Vagina (tissue), 2 donors: Measurements from ENCODE around the gene FAM107B. TPM values are rescaled to one million over a fixed set of nuclear protein-coding genes. Genes with fewer than 3 reads are reported as not detected.

Experiments
- DNase-seq, 2 donors: peaks; one replicate each; pipeline ENCODE4 v3.0.0-alpha.2; 2017; ENCODE audit errors: extremely low spot score in 2 of 2
- H3K27ac ChIP-seq: fragments of 200-600 bp; sonication (generic); one replicate; pipeline ENCODE4 v1.5.1; 2019
- H3K27me3 ChIP-seq: fragments of 200-600 bp; sonication (generic); one replicate; pipeline ENCODE4 v1.5.1; 2019
- H3K36me3 ChIP-seq, 2 donors: fragments of 200-600 bp; sonication (generic); one replicate each; pipeline ENCODE4 v1.5.1; 2017 to 2019
- H3K4me1 ChIP-seq: fragments of 200-600 bp; sonication (generic); one replicate; pipeline ENCODE4 v1.5.1; 2019
- H3K4me3 ChIP-seq, 2 donors: fragments of 200-600 bp; sonication (generic); 1 replicate in 1 of 2; 2 replicates in 1 of 2; pipeline ENCODE4 v1.5.1; 2016 to 2019
- H3K9me3 ChIP-seq: fragments of 200-600 bp; sonication (generic); one replicate; pipeline ENCODE4 v1.5.1; 2019
- POLR2A ChIP-seq, 2 donors: fragments of 450-650 bp; IDR thresholded peaks; one replicate each; pipeline ENCODE4 v1.6.1; 2017; ENCODE audit warnings: antibody characterized with exemption in 2 of 2, mild to moderate bottlenecking in 2 of 2, moderate library complexity in 2 of 2
- POLR2AphosphoS5 ChIP-seq, 2 donors: sonication (generic); formaldehyde crosslinking; IDR thresholded peaks; one replicate each; pipeline ENCODE4 v1.9.0; 2017; ENCODE audit warnings: antibody characterized with exemption in 2 of 2, mild to moderate bottlenecking in 2 of 2, low read depth in 1 of 2; ENCODE audit not compliant: insufficient read depth in 1 of 2
- intact Hi-C: fragments of 100-400 bp; cut with DNase I; formaldehyde crosslinking; loops from one replicate; pipeline ENCODE4 v1.15.1; 2023
- total RNA-seq: library from RNA; depleted of rRNA; stranded (reverse); fragments of >200 nt; gene quantifications from one replicate; pipeline ENCODE4 v1.2.3, GENCODE V29; 2016
- TF ChIP-seq, protein P1 (sequence below), 3 experiments: fragments of 450-650 bp in 2 of 3; fragments of 200-600 bp in 1 of 3; sonication (generic) in 1 of 3; IDR thresholded peaks; one replicate each; pipeline ENCODE4 v1.5.1; 2017 to 2019; ENCODE audit warnings: antibody characterized with exemption in 3 of 3, mild to moderate bottlenecking in 2 of 3, moderate library complexity in 2 of 3

FAM107B gene
- total RNA-seq, 1 donor from 2014 or later: 33.4 TPM

DNA sequence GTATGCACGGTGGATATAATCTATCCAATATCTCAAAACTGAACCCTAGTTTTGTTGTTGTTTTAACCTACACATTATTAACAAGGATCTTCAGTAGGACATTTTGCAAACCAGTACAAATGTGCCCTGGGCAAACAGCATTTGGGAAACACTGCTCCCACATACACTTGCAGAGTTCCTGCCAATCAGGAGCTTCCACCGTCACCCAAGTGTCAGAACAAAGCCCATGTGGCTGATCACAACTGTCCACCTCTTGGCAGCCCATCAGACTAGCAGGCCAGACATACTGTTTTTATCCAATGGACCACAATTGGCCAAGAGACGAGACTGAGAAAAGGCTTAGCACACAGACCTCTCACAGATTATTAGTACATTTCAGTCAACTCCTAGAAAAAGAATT lies 200.4 kb downstream of the FAM107B start:
- intact Hi-C loops: no loop called here

DNA sequence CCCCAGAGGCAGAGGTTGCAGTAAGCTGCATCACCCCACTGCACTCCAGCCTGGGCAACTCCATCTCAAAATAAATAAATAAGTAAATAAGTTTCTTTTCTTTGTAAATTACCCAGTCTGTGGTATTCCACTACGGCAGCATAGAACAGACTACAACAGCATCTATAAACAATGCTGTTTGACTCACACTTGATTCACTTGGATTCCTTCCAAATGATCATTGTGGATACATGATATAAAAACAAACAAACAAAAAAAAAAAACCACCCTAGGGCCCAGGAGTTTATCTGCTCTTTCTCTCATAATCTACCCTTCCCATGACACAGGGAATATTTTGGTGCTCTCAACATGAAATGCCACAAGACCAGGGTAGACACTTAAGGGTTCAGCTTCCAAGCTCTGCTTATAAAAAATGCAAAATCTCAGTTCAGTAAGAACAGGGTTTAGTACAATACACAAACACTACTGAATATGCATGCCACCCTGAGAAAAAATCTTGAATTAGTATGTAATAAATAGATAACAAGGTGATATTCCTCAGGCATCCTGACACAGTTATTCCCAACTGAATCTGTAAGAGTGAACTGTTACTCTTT lies 200.9 kb downstream of the FAM107B start:
- no peak overlapping the region for H3K27ac ChIP-seq
- H3K27me3 ChIP-seq: no peaks in the 10 kb centered on the region
- intact Hi-C loops: no loop called here
- peaks cover 50% of the 10 kb centered on the region for H3K4me1 ChIP-seq
- no peaks in the 10 kb centered on the region for H3K36me3 ChIP-seq
- no peaks in the 10 kb centered on the region for H3K9me3 ChIP-seq
- no peak for DNase-seq
- no peak for TF ChIP-seq POLR2AphosphoS5 (IDR thresholded peaks at IDR 0.05; ENCODE audit: insufficient read depth in 1 of 2, low read depth in 1 of 2)
- no peak overlapping the region for H3K4me3 ChIP-seq

More for the DNA sequence above, 200.4 kb downstream of the FAM107B start:
- DNase-seq: no peak
- H3K4me3 ChIP-seq: no peak overlapping the region
- no peaks in the 10 kb centered on the region for H3K27me3 ChIP-seq
- H3K9me3 ChIP-seq: no peaks in the 10 kb centered on the region
- H3K4me1 ChIP-seq: peaks cover 50% of the 10 kb centered on the region
- H3K27ac ChIP-seq: peak overlapping the region; percentile 7
- H3K36me3 ChIP-seq: no peaks in the 10 kb centered on the region
- TF ChIP-seq POLR2A (IDR thresholded peaks at IDR 0.05) (no peak), POLR2AphosphoS5 (IDR thresholded peaks at IDR 0.05; ENCODE audit: insufficient read depth in 1 of 2, low read depth in 1 of 2) (no peak)
- TF ChIP-seq, protein P1, sequence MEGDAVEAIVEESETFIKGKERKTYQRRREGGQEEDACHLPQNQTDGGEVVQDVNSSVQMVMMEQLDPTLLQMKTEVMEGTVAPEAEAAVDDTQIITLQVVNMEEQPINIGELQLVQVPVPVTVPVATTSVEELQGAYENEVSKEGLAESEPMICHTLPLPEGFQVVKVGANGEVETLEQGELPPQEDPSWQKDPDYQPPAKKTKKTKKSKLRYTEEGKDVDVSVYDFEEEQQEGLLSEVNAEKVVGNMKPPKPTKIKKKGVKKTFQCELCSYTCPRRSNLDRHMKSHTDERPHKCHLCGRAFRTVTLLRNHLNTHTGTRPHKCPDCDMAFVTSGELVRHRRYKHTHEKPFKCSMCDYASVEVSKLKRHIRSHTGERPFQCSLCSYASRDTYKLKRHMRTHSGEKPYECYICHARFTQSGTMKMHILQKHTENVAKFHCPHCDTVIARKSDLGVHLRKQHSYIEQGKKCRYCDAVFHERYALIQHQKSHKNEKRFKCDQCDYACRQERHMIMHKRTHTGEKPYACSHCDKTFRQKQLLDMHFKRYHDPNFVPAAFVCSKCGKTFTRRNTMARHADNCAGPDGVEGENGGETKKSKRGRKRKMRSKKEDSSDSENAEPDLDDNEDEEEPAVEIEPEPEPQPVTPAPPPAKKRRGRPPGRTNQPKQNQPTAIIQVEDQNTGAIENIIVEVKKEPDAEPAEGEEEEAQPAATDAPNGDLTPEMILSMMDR (IDR thresholded peaks at IDR 0.05): no peak

DNA sequence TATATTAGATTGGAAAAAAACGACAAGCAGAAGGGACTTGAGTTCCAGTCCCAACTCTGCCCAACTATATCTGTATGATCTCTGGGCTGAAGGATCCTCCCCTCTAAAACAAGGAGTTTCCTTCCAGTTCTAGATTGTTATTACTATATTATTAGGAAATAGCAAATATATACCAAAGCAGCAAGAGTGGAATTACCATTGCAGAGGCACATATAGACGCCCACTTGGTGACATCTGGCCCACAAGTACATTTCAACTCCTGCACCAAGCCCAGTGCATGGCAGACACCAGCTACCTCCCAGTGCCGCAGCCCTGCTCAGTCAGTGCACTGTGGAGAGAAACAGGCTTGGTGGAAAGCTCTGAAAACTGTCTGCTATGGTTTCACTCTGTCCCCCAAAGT lies 201.9 kb downstream of the FAM107B start:
- Histone ChIP-seq H3K27me3 (no peaks in the 10 kb centered on the region), H3K4me3 (no peak overlapping the region), H3K4me1 (peaks cover 43% of the 10 kb centered on the region), H3K9me3 (no peaks in the 10 kb centered on the region), H3K36me3 (no peaks in the 10 kb centered on the region), H3K27ac (no peak overlapping the region)
- DNase-seq: no peak
- intact Hi-C loops: no loop called here
- TF ChIP-seq POLR2A (IDR thresholded peaks at IDR 0.05): no peak
- no peak for TF ChIP-seq POLR2AphosphoS5 (IDR thresholded peaks at IDR 0.05; ENCODE audit: insufficient read depth in 1 of 2, low read depth in 1 of 2)
- TF ChIP-seq, protein P1 (IDR thresholded peaks at IDR 0.05): no peak

DNA sequence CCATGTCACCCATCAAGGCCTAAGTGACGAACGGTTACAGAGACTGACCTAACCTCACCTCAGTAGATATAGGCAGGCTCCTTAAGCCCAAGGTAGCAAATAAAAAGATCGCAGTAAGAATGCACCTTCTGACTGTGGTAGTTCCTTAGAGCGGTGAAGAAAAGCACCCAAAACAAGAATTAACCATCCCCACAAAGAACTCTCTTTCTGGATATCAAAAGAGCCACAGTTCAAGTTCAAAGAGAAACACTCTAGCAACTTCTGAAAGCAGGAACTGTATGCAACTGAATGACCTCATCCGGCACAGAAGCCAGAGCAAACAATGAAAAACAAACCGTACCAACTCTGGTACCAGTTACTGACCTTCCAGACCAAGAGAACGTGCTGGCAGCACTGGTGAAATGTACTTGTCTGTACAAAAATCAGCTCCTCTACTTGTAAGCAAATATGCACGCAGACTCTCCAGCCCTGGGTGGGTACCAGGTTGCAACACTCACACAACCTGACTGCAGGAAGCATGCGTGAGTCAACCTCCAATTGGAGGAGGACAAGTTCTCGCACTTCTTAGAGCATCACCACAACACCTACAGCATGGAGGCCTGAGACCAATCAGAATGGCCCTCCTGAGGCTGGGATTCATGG lies 202.7 kb downstream of the FAM107B start:
- Histone ChIP-seq H3K4me1 (peaks cover 37% of the 10 kb centered on the region), H3K27me3 (no peaks in the 10 kb centered on the region), H3K27ac (peak overlapping the region; percentile 61), H3K4me3 (no peak overlapping the region), H3K36me3 (no peaks in the 10 kb centered on the region), H3K9me3 (no peaks in the 10 kb centered on the region)
- intact Hi-C loops: no loop called here
- TF ChIP-seq, protein P1 (IDR thresholded peaks at IDR 0.05): no peak
- TF ChIP-seq POLR2A (IDR thresholded peaks at IDR 0.05) (no peak), POLR2AphosphoS5 (IDR thresholded peaks at IDR 0.05; ENCODE audit: insufficient read depth in 1 of 2, low read depth in 1 of 2) (peak in 1 of 2 donors; percentile 26)
- DNase-seq: no peak

DNA sequence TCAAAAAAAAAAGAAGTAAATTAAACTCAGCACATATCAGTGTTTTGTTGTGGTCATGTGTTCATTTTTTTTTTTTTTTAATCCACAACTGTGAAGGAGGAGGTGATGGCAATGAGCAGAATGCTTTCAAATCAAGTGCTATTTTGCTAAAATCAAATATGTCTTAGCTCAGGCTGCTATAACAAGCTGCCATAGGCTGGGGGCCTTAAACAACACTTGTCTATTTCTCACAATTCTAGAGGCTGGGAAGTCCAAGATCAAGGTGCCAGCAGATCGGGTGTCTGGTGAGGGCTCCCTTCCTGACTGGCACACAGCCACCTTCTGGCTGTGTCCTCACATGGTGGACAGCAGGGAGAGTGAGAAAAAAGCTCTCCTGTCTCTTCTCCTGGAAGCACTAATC lies 203.9 kb downstream of the FAM107B start:
- TF ChIP-seq POLR2A (IDR thresholded peaks at IDR 0.05): no peak
- no peak for TF ChIP-seq POLR2AphosphoS5 (IDR thresholded peaks at IDR 0.05; ENCODE audit: insufficient read depth in 1 of 2, low read depth in 1 of 2)
- TF ChIP-seq, protein P1 (IDR thresholded peaks at IDR 0.05): no peak
- no peaks in the 10 kb centered on the region for H3K27me3 ChIP-seq
- H3K9me3 ChIP-seq: no peaks in the 10 kb centered on the region
- H3K27ac ChIP-seq: peak overlapping the region; percentile 61
- no peak for DNase-seq
- H3K36me3 ChIP-seq: no peaks in the 10 kb centered on the region
- peaks cover 37% of the 10 kb centered on the region for H3K4me1 ChIP-seq
- intact Hi-C loops: no loop called here
- no peak overlapping the region for H3K4me3 ChIP-seq
